GM19455 (cell line): ENCODE measurements around the gene ATG7.
"Not testable (repeated sequence)": the region's sequence is repeated elsewhere in the genome, so short reads cannot be mapped to it uniquely, and the experiment has no call there.

Experiments used
- ATAC-seq: cut with Tn5 transposase; IDR thresholded peaks from one replicate; pipeline ENCODE4 v1.9.1; 2021; ENCODE audit not compliant: unreplicated experiment

Gene ATG7

GRCh38 chr3:11385891-11386290, 113.7 kb downstream of the ATG7 start:
- no peak for ATAC-seq

DNA sequence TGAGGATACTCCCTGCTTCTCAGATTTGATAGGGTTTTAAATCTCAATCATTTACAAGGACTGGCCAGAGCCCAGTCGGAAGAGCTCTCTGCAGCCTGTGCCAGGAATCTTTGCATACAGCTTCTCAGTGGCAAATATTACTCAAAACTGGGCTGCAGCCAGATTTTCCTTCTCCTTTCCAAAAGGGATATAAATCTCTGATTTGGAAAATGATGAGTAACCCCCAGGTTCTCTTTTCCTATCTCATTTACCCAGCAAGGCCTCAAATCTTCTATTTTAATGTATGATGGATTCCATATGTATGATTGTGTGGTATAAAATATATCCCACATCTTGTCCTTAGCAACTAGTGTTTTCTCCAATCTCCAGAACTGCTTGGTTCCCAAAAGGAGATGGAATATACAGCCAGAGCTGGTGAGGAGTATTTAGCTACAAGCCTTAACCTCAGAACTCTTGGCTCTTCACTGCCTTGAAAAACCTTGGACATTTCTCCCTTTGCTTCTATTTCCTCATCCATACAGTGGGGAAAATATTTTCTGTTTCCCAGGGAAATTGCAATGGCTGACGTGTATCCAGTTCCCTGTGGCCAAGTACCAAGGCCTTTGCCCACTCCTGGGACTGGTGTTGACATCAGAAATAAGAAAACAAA, 114.4 kb downstream of the ATG7 start:
- ATAC-seq: no peak

DNA sequence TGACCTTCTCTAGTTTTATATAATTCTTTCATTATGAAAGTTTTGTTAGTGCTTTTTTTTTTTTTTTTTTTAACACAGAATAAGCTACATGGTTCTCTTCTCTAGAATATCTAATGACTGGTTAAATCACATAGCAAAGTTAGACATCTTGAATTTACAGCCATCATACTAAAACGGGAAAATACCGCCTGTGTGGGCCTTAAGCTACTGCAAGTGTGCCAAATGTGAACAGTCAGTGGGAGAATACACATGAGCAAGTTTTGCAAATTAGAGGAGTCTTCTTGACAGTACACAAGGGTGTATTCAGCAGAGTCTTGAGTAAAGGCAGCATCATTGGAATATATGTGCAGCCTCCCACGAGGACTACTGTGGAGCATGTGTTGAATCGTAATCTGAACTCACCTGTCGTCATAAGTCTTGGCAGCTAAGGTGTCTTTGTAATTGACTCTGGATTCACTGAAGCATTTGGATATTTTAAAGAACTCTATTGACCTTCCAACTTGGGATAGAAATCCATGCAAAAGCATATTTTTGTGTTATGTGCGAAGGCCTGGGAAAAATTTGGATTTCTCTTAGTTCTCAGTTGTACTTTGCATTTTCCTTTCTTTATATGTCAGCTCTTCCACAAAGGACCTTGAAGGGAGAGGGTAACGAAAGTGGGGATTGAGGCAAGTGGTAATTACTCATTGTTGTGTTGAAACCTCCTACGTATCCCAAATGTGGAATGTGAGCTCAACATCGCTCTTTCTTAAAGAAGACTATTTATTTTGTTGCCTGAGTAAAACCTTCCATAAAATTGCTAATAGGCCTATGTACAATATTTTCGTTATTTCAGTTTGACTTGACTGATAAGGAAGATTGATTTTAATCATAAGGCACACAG, 117.4 kb downstream of the ATG7 start:
- ATAC-seq: no peak

DNA sequence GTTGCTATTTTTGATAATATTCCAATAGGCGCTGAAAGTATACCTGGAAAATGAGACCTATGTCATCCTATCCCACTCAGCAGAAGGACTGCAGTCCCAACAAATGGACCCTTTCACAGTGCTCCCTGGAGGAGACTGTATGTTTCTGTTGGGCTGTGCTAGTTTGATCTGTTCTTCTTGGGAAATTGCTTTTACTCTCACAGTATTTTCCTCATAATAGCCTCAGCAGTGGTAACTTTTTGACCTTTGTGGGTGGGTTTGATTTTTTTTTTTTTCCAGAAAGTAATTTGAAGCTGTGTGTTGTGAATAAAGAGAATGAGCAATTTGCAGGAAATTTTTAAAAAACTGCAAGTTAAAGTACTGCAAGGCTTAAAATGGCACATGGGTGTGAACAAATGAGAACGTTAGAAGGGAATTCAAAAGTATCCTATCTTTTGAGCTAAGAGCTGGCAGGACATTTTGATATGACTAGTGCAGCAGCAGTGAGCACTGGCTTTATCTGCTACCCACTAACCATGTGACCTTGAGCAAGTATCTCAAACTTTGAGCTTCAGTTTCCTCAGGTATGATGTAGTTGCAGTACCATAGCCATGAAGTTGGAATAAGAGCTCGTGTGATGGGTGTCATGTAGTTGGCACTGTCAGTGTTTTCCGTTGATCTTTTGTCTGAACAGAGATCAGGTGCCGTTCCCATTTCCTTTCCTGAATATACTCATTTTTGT, 118.4 kb downstream of the ATG7 start:
- ATAC-seq: no peak

DNA sequence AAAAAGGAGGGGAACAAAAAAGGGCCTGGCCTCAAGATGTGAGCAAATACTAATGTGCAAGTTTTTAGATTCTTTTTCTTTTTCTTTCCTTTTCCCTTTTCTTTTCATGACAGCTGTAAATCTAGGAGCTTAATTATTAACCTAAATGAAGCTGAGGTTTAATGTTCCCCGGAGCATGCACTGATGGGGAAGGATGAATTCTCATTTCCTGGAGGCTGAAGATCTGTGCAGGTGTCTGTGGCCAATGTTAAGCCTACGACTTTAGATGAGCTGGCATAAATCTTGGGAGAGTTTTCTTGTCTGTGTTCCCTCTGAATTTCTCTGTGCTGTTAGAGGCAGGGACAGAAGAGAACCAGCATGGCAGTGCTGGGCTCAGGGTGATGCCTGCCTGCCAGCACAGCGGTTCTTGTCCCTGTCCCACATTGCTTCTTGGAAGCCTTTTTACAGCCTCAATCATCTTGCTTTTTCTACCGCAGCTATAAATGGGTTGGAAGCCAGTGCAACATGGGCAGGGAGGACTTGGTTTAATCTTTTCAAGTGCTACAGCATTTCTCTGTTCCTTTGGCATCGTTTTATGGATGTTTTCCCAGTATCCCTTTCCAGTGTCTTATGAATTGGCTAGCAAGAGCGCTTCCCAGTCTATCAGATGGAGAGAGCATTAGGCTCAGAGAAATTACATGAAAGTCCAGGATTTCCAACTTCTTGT, 119.1 kb downstream of the ATG7 start:
- no peak for ATAC-seq

DNA sequence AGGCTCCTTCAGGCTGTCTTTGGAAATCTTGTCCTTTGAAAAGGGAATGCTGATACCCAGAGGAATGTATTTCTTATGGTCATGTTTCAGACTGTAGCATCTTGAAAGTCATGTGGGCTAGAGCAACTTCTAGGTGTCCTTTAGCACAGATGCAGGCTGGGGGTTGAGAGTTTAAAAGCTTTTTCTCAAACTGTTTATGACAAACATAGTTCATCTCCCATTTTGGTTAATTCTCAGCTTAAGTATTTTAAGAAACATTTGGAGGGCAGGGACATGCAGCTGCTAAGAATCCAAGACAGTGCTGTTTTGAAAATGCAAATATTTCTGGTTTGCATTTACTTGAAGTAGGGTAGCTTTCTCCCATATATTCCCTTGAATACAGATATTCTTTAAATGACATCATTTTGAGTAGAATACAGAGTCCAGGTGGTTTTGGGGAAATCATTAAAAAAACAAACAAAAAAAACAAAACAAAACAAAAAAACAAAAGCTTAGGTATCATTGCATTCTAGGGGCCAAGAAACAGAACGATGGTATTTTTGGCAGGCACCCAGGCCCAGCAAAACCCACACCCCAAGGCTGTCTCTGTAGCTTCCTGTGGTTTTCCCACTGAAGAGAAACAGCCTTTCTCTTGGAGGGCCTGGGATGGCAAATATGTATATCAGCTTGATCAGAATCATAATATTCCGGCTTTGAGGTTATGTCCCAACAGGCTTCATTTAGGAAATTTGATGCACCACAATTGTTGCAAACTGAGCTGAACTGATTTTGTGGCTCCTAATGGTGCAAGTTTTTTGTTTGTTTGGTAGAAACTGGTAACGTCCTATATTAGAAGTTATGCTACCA, 120.0 kb downstream of the ATG7 start:
- ATAC-seq: no peak

DNA sequence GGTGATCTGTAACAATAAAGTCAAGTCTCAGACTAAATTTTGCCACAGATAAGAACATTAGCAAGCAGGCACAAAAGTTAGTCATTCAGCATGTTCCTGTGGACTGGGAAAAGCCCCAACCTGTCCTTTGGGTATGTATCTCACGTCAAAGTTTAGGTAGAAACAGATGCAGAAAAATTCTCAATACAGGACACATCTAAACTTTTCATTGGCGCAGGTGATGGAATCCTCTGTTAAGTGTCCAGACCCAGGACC, 120.6 kb downstream of the ATG7 start:
- no peak for ATAC-seq

- no peak for ATAC-seq
Observed at GRCh38 chr3:11393401-11393800, 121.2 kb downstream of the ATG7 start.

DNA sequence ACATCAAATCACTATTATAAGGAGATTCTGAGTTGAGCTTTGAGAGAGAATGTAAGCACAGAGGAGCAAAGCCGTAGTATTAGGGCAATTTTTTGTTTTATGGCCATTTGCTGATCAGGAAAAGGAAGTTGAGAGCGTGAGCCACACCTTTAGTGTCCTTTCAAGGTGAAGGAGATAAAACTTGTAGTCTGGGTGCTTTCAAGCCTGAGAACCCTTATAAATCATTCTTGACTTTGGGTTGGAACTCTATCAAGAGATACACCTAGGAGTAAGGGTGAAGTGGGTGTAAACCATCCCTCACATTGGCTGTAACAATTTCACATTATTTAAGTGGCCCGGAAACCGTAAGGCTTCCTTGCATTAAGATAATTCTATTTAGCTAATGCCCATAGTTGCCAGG, 122.2 kb downstream of the ATG7 start:
- ATAC-seq: no peak

- no peak for ATAC-seq
Observed at GRCh38 chr3:11400213-11400612, 128.0 kb downstream of the ATG7 start.

GRCh38 chr3:11401434-11401833, 129.2 kb downstream of the ATG7 start:
- no peak for ATAC-seq

- no peak for ATAC-seq
Observed at GRCh38 chr3:11405323-11405722, 133.1 kb downstream of the ATG7 start.

DNA sequence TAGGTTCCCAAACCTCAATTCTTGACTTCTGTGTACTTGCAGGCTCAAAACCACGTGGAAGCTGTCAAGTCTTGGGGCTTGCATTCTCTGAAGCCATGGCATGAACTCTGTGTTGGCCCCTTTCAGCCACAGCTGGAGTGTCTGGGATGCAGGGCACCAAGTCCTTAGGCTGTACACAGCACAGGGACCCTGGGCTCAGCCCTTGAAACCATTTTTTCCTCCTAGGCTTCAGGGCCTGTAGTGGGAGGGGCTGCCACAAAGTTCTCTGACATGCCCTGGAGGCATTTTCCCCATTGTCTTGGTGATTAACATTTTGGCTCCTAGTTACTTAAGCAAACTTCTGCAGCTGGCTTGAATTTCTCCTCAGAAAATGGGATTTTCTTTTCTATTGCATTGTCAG, 135.4 kb downstream of the ATG7 start:
- no peak for ATAC-seq

- not testable (repeated sequence) for ATAC-seq
Observed at GRCh38 chr3:11408324-11408859, 136.2 kb downstream of the ATG7 start.

DNA sequence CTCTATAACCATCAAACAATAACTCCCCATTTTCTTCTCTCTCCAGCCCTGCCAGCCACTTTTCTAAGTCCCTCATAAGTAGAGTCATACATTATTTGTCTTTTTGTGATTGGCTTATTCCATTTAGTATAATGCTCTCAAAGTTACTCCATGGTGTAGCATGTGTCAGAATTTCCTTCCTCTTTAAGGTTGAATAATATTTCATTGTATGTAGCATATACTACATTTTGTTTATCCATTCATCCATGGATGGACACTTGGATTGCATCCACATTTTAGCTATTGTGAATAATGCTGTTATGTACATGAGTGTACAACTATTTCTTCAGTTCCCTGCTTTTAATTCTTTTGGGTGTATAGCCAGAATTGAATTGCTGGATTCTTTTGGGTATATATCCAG, 138.4 kb downstream of the ATG7 start:
- ATAC-seq: no peak

- no peak for ATAC-seq
Observed at GRCh38 chr3:11411956-11412355, 139.8 kb downstream of the ATG7 start.

DNA sequence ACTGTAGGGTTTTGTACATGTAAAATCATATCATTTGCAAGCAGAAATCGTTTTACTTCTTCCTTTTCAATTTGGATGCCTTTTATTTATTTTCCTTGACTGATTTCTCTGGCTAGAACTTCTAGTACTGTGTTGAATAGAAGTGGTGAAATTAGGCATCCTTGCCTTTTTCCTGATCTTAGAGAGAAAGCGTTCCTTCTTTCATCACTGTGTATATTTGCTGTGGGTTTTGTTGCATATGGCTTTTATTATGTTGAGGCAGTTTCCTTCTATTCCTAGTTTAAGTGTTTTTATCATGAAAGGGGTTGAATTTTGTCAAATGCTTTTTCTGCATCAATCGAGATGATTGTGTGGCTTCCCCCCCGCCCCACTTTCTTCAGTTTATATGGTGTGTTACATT, 140.9 kb downstream of the ATG7 start:
- ATAC-seq: no peak

DNA sequence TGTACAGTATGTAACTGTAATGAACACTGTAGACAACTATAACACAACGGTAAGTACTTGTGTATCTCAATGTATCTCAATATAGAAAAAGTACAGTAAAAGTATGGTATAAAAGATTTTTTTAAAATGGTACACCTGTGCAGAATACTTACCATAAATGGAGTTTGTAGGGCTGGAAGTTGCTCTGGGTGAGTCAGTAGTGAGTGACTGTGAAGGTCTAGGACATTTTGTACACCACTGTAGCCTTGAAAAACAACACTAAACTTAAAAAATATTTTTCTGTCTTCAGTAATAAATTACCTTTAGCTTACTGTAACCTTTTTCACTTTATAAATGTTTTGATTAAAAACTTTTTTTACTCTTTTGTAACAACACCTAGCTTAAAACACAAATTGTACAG, 142.9 kb downstream of the ATG7 start:
- no peak for ATAC-seq

DNA sequence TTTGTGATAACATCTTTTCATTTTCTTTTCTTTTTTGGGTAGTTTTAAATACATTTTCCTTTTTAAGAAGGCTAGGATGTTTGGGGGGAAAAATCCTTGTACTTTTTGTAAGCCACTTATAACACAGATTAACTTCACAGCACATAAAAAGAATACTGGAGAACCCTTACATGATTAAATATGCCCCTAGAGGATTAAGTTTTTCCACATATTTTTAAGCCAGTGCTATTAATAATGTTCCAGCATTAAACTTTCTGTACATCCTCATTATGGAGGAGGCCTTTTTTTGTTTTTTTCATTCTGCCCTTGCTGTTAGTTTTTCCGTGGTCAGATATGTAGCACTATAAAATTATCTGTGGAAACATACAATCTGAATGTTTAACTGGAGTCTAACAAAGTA, 147.9 kb downstream of the ATG7 start:
- no peak for ATAC-seq

- ATAC-seq: no peak
Observed at GRCh38 chr3:11422291-11422690, 150.1 kb downstream of the ATG7 start.
